CD14-positive monocyte (primary cell): ENCODE data around the gene CLDN9. TPM values are rescaled to one million over a fixed set of nuclear protein-coding genes. Genes with fewer than 3 reads are reported as not detected.

Experiments
- DNase-seq, 3 donors: peaks; one replicate each; pipeline ENCODE4 v3.0.0-alpha.2; 2011 to 2022
- H2AFZ ChIP-seq: 2 replicates; pipeline ENCODE4 v1.6.0; 2012; ENCODE audit warnings: mild to moderate bottlenecking, low read depth, low read length, inconsistent platforms; ENCODE audit not compliant: insufficient read depth, poor library complexity, severe bottlenecking
- H3K27ac ChIP-seq, 2 donors: 1 replicate in 1 of 2; 2 replicates in 1 of 2; pipeline ENCODE4 v1.5.1; 2012 to 2013; ENCODE audit warnings: low read length in 2 of 2, control low read depth in 1 of 2, inconsistent platforms in 1 of 2, low read depth in 1 of 2, mild to moderate bottlenecking in 1 of 2
- H3K27me3 ChIP-seq, 2 donors: one replicate each; pipeline versions ENCODE4 v1.6.0 to v1.6.1; 2011 to 2013; ENCODE audit warnings: low read length in 2 of 2; ENCODE audit not compliant: control insufficient read depth in 2 of 2, insufficient read depth in 2 of 2
- H3K36me3 ChIP-seq, 2 donors: replicated peaks in 1 of 2; 1 replicate in 1 of 2; 2 replicates in 1 of 2; pipeline versions ENCODE4 v1.5.1 to v1.6.1; 2012 to 2013; ENCODE audit warnings: low read length in 2 of 2, control low read depth in 1 of 2, inconsistent platforms in 1 of 2, mild to moderate bottlenecking in 1 of 2; ENCODE audit not compliant: insufficient read depth in 2 of 2, control insufficient read depth in 1 of 2
- H3K4me1 ChIP-seq, 2 donors: 1 replicate in 1 of 2; 2 replicates in 1 of 2; pipeline versions ENCODE4 v1.5.1 to v1.6.1; 2012 to 2013; ENCODE audit warnings: low read length in 2 of 2, control low read depth in 1 of 2, inconsistent platforms in 1 of 2, mild to moderate bottlenecking in 1 of 2, moderate library complexity in 1 of 2; ENCODE audit not compliant: insufficient read depth in 2 of 2, control insufficient read depth in 1 of 2
- H3K4me2 ChIP-seq: replicated peaks from 2 replicates; pipeline ENCODE3; 2012; ENCODE audit warnings: low read length, moderate library complexity, mild to moderate bottlenecking; ENCODE audit not compliant: poor library complexity, severe bottlenecking; ENCODE audit errors: extremely low read depth
- H3K4me3 ChIP-seq, 3 experiments: fragments of 200-600 bp in 1 of 3; sonication (generic) in 1 of 3; replicated peaks in 1 of 3; 1 replicate in 2 of 3; 2 replicates in 1 of 3; pipeline ENCODE4 v1.5.1; 2011 to 2013; ENCODE audit warnings: low read length in 3 of 3, mild to moderate bottlenecking in 3 of 3, control low read depth in 2 of 3, low read depth in 2 of 3, inconsistent platforms in 1 of 3, moderate library complexity in 1 of 3
- H3K79me2 ChIP-seq: 2 replicates; pipeline ENCODE4 v1.6.0; 2012; ENCODE audit warnings: mild to moderate bottlenecking, control low read depth, inconsistent platforms, low read length, moderate library complexity; ENCODE audit not compliant: insufficient read depth
- H3K9ac ChIP-seq: 2 replicates; pipeline ENCODE4 v1.6.0; 2017; ENCODE audit warnings: low read length, mild to moderate bottlenecking; ENCODE audit not compliant: insufficient read depth, poor library complexity, severe bottlenecking
- H3K9me3 ChIP-seq, 2 donors: replicated peaks in 1 of 2; 1 replicate in 1 of 2; 2 replicates in 1 of 2; pipeline versions ENCODE4 v1.5.1 to v1.6.1; 2012 to 2013; ENCODE audit warnings: low read length in 2 of 2, control low read depth in 1 of 2; ENCODE audit not compliant: control insufficient read depth in 1 of 2, insufficient read depth in 1 of 2
- H4K20me1 ChIP-seq: 2 replicates; pipeline ENCODE4 v1.6.0; 2012; ENCODE audit warnings: mild to moderate bottlenecking, low read length, control low read depth, moderate library complexity; ENCODE audit not compliant: insufficient read depth
- H3K27ac Mint-ChIP-seq, 7 donors: one replicate each; pipeline ENCODE4 v1.8.0; 2020; ENCODE audit warnings: mild to moderate bottlenecking in 7 of 7, mixed read lengths in 7 of 7, moderate library complexity in 6 of 7, inconsistent platforms in 2 of 7
- H3K27me3 Mint-ChIP-seq, 3 donors: one replicate each; pipeline ENCODE4 v1.8.0; 2021 to 2022; ENCODE audit warnings: low read depth in 3 of 3, mild to moderate bottlenecking in 3 of 3, mixed read lengths in 3 of 3, moderate library complexity in 3 of 3, inconsistent platforms in 1 of 3
- H3K36me3 Mint-ChIP-seq, 2 donors: one replicate each; pipeline ENCODE4 v1.8.0; 2020; ENCODE audit warnings: mixed read lengths in 2 of 2, inconsistent platforms in 1 of 2, mild to moderate bottlenecking in 1 of 2
- H3K4me1 Mint-ChIP-seq: one replicate; pipeline ENCODE4 v1.8.0; 2020; ENCODE audit warnings: mild to moderate bottlenecking, mixed read lengths
- H3K4me3 Mint-ChIP-seq, 2 donors: one replicate each; pipeline ENCODE4 v1.8.0; 2020; ENCODE audit warnings: mild to moderate bottlenecking in 2 of 2, mixed read lengths in 2 of 2, moderate library complexity in 1 of 2
- H3K9me3 Mint-ChIP-seq, 7 donors: one replicate each; pipeline ENCODE4 v1.8.0; 2020 to 2022; ENCODE audit warnings: mixed read lengths in 7 of 7, mild to moderate bottlenecking in 6 of 7, moderate library complexity in 6 of 7, inconsistent platforms in 2 of 7
- whole genome bisulfite sequencing: methylation state at CpG from one replicate; pipeline ENCODE4 v1.1.5; 2013; ENCODE audit warnings: missing lambda C conversion rate; ENCODE audit not compliant: insufficient coverage; 5-methylcytosine and 5-hydroxymethylcytosine counted together
- intact Hi-C, 2 donors: fragments of 100-400 bp; cut with micrococcal nuclease; formaldehyde crosslinking; loops; one replicate each; pipeline versions ENCODE4 v1.15.0 to v1.15.1; 2023
- polyA plus RNA-seq, 3 donors: library from polyadenylated mRNA; depleted of rRNA in 1 of 3; unstranded in 2 of 3; stranded (reverse) in 1 of 3; fragments of 300-500 nt in 2 of 3; fragments of >200 nt in 1 of 3; fragmentation: Illumina TruSeq in 2 of 3; gene quantifications; 1 replicate in 2 of 3; 2 replicates in 1 of 3; pipeline ENCODE4 v1.2.3, GENCODE V29; 2012 to 2021
- TF ChIP-seq, protein P1 (sequence below): fragments of 200-600 bp; IDR thresholded peaks from one replicate; pipeline ENCODE4 v1.8.0; 2022; ENCODE audit warnings: antibody characterized with exemption, mild to moderate bottlenecking

The CLDN9 gene
- polyA plus RNA-seq, 3 donors: 2.1 TPM; not detected in 2

GRCh38 chr16:3022208-3022683, 9.5 kb downstream of the CLDN9 start:
- Mint-ChIP-seq H3K27me3 (peaks cover 18 to 24% (median 20%) of the 10 kb centered on the region in 3 donors), H3K9me3 (peaks cover 0 to 8% (median 0%) of the 10 kb centered on the region in 7 donors), H3K27ac (peak overlapping the region; percentile 87 to 99 (median 95)), H3K36me3 (peaks cover 17 to 20% of the 10 kb centered on the region in 2 donors), H3K4me3 (peak overlapping the region; percentile 88 to 96), H3K4me1 (peaks cover 56% of the 10 kb centered on the region)
- 0% methylated on average over 3 of the region's 8 CpGs for WGBS
- no peak overlapping the region for H2AFZ ChIP-seq
- peak; percentile 81 to 89 (median 87) for DNase-seq
- peak overlapping the region; percentile 99 for H3K4me2 ChIP-seq
- H3K4me3 ChIP-seq: peak overlapping the region in 2 of 3 experiments; percentile 60 to 91
- H3K36me3 ChIP-seq: peaks cover 18 to 19% of the 10 kb centered on the region in 2 donors
- intact Hi-C loops: loop anchor here (2.0 to 10.0 kb wide), 5 partner anchors 15 to 1250 kb away; partner anchors contain the start of genes ELOB (in 1 of the 2), PAQR4 (in 1 of the 2) and TFAP4 (in 1 of the 2)
- H4K20me1 ChIP-seq: peaks cover 61% of the 10 kb centered on the region
- no peaks in the 10 kb centered on the region for H3K79me2 ChIP-seq
- peak overlapping the region; percentile 18 to 96 for H3K27ac ChIP-seq
- H3K9me3 ChIP-seq: no peaks in the 10 kb centered on the region
- TF ChIP-seq, protein P1, sequence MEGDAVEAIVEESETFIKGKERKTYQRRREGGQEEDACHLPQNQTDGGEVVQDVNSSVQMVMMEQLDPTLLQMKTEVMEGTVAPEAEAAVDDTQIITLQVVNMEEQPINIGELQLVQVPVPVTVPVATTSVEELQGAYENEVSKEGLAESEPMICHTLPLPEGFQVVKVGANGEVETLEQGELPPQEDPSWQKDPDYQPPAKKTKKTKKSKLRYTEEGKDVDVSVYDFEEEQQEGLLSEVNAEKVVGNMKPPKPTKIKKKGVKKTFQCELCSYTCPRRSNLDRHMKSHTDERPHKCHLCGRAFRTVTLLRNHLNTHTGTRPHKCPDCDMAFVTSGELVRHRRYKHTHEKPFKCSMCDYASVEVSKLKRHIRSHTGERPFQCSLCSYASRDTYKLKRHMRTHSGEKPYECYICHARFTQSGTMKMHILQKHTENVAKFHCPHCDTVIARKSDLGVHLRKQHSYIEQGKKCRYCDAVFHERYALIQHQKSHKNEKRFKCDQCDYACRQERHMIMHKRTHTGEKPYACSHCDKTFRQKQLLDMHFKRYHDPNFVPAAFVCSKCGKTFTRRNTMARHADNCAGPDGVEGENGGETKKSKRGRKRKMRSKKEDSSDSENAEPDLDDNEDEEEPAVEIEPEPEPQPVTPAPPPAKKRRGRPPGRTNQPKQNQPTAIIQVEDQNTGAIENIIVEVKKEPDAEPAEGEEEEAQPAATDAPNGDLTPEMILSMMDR: no peak
- H3K4me1 ChIP-seq: peaks cover 62 to 64% of the 10 kb centered on the region in 2 donors
- H3K9ac ChIP-seq: peak overlapping the region; percentile 59
- peaks cover 0 to 17% of the 10 kb centered on the region in 2 donors for H3K27me3 ChIP-seq

GRCh38 chr16:3022684-3023414, 10.1 kb downstream of the CLDN9 start:
- Histone ChIP-seq H3K4me2 (peak overlapping the region; percentile 99), H3K36me3 (peaks cover 19 to 21% of the 10 kb centered on the region in 2 donors), H2AFZ (peak overlapping the region; percentile 42), H3K4me3 (peak overlapping the region in 2 of 3 experiments; percentile 58 to 91), H3K79me2 (no peaks in the 10 kb centered on the region), H3K27ac (peak overlapping the region; percentile 18 to 96), H3K9ac (peak overlapping the region; percentile 44), H3K4me1 (peaks cover 61 to 65% of the 10 kb centered on the region in 2 donors), H3K9me3 (no peaks in the 10 kb centered on the region), H4K20me1 (peaks cover 66% of the 10 kb centered on the region), H3K27me3 (peaks cover 0 to 14% of the 10 kb centered on the region in 2 donors)
- Mint-ChIP-seq H3K4me1 (peaks cover 58% of the 10 kb centered on the region), H3K36me3 (peaks cover 18 to 24% of the 10 kb centered on the region in 2 donors), H3K27ac (peak overlapping the region; percentile 87 to 99 (median 95)), H3K27me3 (peaks cover 18 to 21% (median 19%) of the 10 kb centered on the region in 3 donors), H3K4me3 (peak overlapping the region; percentile 88 to 96), H3K9me3 (peaks cover 0 to 8% (median 0%) of the 10 kb centered on the region in 7 donors)
- WGBS: 38% methylated on average over 6 of the region's 8 CpGs
- intact Hi-C loops: loop anchor here (2.0 to 10.0 kb wide), 5 partner anchors 16 to 1249 kb away; partner anchors contain the start of genes ELOB (in 1 of the 2), PAQR4 (in 1 of the 2) and TFAP4 (in 1 of the 2)
- TF ChIP-seq, protein P1: no peak
- peak in 2 of 3 donors; percentile 49 to 50 for DNase-seq
